HTR-8/SVneo (cell line): ENCODE data around the gene TMEM14A.

Experiments
- DNase-seq: peaks from one replicate; pipeline ENCODE4 v3.0.0; 2011; ENCODE audit warnings: low spot score, mixed read lengths; ENCODE audit not compliant: insufficient read length
- FAIRE-seq: peaks from 2 replicates; lab custom pipeline; 2011; peaks lifted over from hg19 to GRCh38; lab: Jason Lieb, UNC

Gene TMEM14A

DNA sequence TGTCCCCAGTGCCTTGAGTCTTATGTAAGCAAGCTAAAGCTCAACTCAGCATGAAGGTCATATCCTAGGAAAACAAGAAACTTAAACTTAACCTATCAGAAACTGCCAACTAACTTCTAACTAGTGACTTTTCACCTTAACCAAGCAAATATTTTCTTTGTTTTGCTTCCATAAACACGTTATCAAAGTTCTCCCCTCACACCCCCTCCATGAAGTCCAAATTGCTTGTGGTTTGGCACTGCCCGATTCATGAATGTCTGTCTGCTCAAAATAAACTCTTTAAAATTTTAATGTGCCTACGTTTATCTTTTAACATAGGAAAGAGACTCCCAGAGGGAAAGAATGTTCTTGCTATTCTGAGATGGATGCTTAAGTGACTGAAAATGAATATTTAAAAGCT is 57.5 kb downstream of the TMEM14A start:
- FAIRE-seq (no peak), DNase-seq (no peak)

DNA sequence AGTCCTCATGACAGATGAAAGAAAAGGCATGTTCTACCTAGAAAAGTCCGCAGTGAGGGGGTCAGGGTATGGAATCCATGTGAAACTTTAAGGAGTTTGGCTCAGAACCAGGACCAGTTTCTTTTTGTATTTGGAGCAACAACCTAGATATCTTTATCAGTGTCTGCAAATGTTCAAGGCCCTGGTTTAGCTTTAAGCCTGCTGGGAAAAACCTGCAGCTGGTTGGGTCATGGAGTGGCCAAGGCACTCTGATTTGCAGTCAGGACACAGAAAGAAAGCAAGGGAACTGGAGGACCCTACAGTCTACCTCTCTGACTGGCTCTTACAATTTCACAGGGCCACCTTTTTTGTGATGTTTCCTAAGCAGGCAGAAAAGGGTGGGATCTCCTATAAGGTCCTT is 58.7 kb downstream of the TMEM14A start:
- FAIRE-seq (no peak), DNase-seq (no peak)

DNA sequence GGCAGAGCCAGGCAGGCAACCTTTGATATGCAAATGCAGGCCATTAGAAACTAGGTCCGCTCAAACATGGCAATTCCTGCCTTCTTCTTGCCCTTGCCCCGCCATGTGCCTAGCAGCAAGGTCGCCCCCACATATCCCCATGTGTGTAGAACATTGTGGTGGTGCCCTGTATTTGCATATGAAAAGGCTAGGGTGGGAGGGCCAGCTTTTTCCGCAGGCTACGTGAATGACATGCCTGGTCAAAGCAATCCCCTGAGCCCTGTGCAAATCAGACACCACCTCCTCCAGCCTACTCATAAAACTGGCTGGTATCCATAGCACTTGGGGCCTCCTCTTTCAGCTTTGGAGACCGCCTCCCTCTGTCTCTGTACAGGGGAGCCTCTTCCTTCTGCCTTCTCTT is 60.8 kb downstream of the TMEM14A start:
- FAIRE-seq = no peak
- DNase-seq = no peak

DNA sequence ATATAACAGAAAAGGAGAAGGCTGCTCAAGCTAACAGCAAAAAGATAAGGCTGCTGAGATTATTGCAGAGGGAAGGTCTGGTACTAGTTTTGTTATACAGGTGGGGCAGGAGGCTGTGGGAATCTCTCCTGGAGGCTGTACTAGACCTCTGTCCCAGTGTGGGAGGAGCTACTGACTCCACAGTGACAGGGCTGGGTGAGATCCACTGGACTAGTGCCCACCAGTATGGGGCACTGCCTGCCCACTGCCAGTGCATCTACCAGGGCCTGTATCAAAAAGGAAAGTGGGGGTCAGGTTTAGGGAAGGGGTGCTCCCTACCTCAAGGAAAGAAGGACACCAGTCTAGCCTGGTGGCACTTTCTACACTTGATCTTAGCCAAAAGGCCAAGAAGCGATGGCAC is 62.3 kb downstream of the TMEM14A start:
- no peak for FAIRE-seq
- DNase-seq = no peak

DNA sequence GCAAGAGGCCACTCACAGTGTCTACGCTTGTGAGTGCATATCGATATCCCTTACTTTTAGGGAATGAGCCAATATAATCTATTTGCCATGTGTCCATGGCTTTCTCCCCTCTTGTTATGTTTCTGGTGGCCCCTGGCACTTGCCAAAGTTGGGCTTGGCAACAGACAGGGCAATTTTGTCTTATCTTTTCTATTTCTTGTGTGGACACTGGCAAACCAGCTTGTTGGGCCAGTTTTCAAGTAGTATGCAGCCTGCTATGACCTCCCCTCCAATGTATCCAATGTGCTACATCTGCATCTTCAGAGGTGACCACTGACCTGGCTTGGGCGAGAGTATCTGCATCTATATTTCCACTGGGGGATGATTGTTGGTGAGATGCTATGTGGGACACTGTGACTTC is 63.2 kb downstream of the TMEM14A start:
- no peak for DNase-seq
- no peak for FAIRE-seq

DNA sequence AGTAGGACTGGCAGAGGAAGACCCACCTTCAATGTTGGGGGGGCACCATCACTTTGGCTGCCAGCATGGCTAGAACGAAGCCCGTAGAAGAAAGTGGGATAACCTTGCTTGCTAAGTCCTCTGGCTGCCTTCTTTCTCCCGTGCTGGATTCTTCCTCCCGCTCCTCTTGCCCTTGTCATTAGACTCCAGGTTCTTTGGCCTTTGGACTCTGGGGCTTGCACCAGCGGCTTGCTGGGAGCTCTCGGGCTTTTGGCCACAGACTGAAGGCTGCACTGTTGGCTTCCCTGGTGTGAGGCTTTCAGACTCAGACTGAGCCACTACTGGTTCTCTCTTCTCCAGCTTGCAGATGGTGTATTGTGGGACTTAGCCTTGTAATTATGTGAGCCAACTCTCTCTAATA is 64.2 kb downstream of the TMEM14A start:
- DNase-seq (no peak), FAIRE-seq (no peak)

DNA sequence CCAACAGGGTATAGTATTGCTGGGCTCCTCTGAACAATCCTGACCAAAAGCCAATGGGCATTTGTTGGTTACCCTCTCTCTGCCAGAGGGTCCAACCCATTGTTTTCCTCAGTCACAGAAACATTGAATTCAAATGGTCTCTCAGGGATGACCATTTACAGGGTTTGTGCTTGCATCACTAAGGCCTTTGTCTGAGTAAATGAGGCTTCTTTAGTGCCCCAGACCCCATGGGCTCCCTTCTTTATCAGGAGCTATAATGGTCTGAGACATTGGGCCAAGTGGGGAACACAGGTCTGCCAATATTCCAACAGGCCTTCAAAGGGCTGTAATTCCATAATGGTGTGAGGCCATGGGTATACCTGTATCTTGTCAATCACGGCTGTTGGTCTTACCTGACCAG is 65.2 kb downstream of the TMEM14A start:
- DNase-seq (no peak), FAIRE-seq (no peak)
